HG03432 (cell line): Measurements from ENCODE around the gene CLASP1.
"Not testable (repeated sequence)": the region's sequence is repeated elsewhere in the genome, so short reads cannot be mapped to it uniquely, and the experiment has no call there.

Source experiments
- ATAC-seq: cut with Tn5 transposase; IDR thresholded peaks from one replicate; pipeline ENCODE4 v1.9.1; 2021; ENCODE audit warnings: mild to moderate bottlenecking, moderate library complexity; ENCODE audit not compliant: unreplicated experiment

Gene CLASP1

DNA sequence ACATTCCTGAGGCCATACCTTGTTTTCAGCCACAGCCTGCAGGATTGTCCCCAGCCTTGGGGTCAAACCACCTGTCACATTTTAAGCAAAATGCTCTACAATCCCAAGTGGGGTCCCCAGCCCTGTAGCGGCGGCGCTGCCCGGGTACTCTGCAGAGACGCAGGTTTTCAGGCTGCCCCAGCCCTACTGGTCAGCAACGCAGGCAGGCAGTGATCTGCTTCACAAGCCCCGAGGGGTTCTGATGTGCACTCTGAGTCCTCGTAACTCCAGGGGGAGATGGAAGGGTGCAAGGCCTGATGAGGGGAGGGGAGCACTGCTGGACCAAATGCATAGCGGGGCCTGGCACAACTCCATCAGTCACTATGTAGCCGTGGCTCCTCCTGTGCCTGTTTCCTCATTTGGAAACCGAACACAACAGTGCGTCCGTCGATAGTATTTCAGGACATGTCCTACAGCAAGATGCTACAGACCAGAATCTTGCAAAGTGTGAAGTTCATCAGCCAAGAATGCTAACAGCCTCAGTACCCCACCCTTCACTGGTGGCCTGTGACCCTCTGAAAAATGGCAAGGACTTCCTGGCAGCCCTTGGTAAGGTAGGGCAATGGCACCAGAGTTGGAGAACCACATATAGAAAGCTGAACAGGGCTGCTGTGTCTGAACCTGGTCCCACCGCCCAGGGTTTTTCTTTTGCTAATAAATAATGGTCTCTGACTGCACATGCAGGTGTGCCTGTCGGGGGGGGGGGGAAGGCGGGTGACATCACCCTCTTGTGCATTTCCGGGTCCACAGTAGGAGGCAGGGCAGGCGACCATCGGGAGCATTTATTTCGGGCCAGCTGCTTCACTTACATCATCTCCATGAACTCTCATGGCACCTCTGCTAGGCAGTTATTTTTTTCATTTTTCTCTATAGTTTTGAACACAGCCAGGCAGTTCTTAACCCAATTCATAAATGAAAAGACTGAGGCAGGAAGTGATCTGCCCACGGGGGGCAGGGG lies 313.7 kb downstream of the CLASP1 start:
- no peak for ATAC-seq

GRCh38 chr2:121334581-121335293 lies 314.5 kb downstream of the CLASP1 start:
- no peak for ATAC-seq

DNA sequence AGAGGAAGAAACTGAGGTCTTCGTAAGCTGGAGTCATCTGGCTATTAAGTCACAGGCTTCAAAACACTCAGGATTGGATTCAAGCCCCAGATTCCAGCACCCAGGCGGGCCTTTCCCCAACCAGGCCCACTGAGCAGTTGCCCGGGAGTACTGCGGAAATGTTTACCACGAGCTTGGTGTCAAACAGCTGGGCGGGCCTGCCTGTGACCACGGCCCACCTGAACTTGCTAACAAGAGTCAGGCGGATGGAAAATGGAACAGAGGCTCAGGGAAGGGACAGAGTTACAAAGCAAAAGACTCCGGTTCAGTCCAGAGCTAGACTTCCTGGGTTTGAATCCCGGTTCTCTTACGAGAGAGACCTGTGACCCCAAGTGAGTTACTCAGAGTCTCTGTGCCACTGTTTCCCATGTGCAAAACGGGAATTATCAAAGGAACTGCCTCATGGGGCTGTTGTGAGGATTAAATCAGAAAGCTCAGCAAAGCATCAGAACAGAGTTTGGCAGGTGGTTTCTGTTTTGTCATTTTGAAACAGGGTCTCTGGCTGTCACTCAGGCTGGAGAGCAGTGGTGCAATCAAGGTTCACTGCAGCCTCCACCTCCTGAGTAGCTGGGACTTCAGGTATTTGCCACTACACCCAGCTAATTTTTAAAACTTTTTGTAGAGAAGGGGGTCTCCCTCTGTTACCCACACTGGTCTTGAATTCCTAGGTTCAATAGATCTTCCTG lies 315.3 kb downstream of the CLASP1 start:
- ATAC-seq, result peak; percentile 89

- ATAC-seq, result no peak
These were observed 316.0 kb downstream of the CLASP1 start for GRCh38 chr2:121333231-121333630.

- ATAC-seq, result not testable (repeated sequence)
These were observed 317.9 kb downstream of the CLASP1 start for GRCh38 chr2:121331324-121331723.

GRCh38 chr2:121330921-121331320 lies 318.3 kb downstream of the CLASP1 start:
- no peak for ATAC-seq

DNA sequence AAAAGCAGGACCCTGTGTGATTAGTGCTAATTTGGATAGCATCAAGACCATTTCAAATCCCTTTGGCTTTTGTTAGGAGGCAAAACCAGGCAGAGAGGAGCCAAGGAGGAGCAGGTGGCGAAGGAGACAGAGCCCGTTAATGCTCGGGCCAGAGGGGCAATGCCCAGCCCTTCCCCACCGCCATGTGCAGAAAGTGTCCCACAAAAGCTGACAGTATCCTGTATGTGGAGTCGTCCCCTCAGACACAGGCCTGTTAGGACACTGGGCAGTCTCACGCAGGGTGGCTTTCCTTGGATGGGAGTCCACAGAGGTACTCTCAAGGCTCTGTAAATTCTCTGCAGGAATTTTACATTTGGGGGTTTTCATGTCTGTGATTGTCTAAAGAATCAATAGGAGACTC lies 319.5 kb downstream of the CLASP1 start:
- ATAC-seq, result no peak

GRCh38 chr2:121326628-121327027 lies 322.6 kb downstream of the CLASP1 start:
- ATAC-seq, result no peak

DNA sequence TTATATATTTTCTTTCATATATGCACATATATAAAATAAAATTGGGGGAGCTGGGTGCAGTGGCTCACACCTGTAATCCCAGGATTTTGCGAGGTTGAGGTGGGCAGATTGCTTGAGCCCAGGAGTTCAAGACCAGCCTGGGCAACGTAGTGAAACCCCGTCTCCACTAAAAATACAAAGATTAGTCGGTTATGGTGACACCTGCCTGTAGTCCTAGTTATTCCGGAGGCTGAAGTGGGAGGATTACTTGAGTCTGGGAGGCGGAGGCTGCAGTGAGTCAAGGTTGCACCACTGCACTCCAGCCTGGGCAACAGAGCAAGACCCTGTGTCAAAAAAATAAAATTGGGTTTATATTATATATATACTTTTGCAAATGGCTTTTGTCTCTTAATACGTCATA lies 324.7 kb downstream of the CLASP1 start:
- no peak for ATAC-seq

DNA sequence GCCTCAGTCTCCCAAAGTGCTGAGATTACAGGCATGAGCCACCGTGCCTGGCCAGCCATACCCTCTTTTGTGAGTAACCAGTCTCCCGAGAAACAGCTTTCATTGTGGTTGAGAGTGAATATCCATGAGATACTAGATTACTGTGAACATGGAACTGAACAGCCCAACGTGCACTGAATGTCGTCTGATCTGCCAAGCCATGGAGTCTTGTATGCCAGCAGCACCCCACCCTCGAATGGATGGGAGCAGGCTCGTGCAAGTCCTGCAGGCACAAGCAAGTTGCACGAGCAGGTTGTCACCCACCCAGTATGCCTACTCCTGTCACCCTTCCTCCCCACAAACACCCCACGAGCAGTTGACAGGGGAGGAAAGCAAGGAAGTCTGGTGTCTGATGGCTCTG lies 327.8 kb downstream of the CLASP1 start:
- ATAC-seq, result no peak

DNA sequence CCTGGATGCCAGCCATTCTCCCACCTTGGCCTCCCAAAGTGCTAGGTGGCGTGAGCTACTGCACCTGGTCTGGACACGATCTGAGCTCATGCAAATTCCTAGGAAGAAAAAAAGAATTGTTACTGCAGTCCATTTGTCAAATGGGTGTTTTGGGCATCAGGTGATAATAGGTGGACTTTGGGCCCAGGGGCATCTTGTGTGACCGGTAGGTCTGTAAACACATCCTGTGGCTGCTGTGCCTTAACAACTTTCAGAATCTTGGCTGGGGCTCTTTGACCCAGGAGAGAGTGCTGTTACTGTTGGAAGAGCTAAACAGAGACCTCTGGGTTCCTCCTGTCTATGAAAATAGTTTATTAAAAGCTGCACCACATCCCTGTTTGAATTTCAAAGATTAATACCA lies 329.3 kb downstream of the CLASP1 start:
- ATAC-seq, result no peak

DNA sequence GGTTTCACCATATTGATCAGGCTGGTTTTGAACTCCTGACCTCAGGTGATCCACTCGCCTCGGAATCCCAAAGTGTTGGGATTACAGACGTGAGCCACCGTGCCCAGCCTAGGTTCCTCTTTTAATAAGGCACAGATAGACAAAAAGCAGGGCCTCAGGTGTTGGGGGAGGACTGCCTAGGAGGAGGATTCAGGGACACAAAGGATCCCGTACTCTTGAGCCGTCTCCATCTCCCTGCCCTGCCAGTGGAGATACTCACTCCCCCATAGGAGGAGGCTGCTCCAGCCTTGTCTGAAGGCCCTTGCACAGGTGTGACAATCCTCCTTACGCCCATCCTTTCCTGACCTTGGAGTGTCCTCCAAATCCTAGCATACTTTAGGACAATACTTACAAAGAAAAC lies 332.3 kb downstream of the CLASP1 start:
- no peak for ATAC-seq

GRCh38 chr2:121313701-121314100 lies 335.6 kb downstream of the CLASP1 start:
- ATAC-seq, result not testable (repeated sequence)

- ATAC-seq, result peak; percentile 98
These were observed 339.5 kb downstream of the CLASP1 start for GRCh38 chr2:121309801-121310200.

GRCh38 chr2:121309323-121309722 lies 339.9 kb downstream of the CLASP1 start:
- no peak for ATAC-seq

- ATAC-seq, result no peak
These were observed 342.2 kb downstream of the CLASP1 start for GRCh38 chr2:121307048-121307447.

- no peak for ATAC-seq
These were observed 344.3 kb downstream of the CLASP1 start for GRCh38 chr2:121304941-121305340.

DNA sequence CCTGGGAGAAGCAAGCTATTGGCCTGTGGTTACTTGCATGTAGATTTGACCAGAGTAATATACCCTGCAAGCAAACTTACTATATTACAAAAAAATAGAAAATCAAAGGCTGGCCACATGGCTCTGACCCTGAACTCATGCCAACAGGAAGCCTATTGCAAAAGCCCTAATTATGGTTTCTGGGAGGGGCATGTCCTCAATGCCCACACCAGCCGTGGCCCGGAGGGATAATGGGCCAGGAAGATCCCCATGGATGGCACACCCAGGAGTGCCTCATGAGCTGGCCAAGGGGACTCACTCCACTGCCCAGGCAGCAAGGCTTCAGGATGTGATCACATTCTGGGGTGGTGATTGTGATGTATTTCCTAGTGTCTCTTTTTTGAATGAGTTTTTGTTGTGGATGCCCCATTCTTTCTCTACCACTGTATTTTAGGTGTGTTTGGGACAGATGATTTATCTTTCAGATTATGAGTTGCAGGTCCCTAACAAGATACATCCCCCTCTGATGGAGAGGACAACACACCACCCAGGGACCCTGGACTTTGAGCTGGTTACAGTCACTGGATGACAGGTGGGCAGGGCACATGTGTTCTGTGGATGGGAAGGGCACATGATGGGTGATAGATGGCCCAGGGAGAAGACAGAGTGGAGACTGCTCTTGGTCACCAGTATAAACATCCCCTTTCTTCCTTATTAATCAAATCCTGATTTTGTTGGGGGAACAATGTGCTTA lies 345.6 kb downstream of the CLASP1 start:
- ATAC-seq, result no peak

DNA sequence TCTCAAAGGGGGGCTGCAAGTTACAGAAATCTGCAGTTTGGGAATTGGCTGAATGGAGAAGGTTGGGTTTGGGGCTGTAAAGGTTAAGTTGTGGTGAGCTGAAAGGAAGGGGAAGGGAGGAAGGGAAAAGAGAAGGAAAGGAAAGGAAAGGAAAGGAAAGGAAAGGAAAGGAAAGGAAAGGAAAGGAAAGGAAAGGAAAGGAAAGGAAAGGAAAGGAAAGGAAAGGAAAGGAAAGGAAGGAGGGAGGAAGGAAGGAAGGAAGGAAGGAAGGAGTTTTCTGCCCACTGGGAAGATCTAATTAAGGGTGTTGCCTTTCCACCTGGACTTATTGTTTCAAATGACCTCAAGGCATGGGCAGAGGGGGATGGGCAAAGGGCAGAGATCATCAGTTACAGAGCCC lies 348.1 kb downstream of the CLASP1 start:
- ATAC-seq, result not testable (repeated sequence)

DNA sequence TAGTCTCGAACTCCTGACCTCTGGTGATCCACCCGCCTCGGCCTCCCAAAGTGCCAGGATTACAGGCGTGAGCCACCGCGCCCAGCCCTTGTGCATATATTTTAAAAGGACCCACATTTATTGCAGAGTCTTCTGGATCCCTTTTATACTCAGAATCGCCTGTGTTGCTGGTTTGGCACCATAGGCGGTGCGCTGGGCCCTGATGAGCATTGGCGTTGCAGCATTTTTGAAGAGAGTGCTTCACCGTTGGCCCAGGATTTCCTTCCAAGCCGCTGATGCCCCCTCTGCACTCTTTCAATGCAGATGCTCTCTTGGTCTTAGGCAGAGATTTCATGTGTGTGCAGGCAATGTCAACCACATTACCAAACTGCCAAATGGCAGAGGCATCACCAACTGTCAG lies 350.8 kb downstream of the CLASP1 start:
- no peak for ATAC-seq

DNA sequence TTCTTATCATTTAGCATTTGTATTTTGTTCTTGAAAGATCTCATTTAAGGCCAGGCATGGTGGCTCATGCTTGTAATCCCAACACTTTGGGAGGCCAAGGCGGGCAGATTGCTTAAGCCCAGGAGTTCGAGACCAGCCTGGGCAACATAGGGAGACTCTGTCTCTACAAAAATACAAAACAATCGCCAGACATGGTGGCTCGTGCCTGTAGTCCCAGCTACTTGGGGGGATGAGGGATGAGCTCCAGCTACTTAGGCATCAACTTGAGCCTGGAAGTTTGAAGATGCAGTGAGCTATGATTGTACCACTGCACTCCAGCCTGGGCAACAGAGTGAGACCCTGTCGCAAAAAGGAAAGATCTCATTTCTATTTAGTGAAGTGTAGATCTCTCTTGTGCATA lies 351.4 kb downstream of the CLASP1 start:
- ATAC-seq, result not testable (repeated sequence)
